ENCODE data around the gene ANKS1B.

Gene ANKS1B

GRCh38 chr12:99439399-99439798, 545.3 kb downstream of the ANKS1B start:
- DNase-seq: no peak

GRCh38 chr12:99436584-99436983, 548.2 kb downstream of the ANKS1B start:
- DNase-seq: no peak

- no peak for DNase-seq
Observed at GRCh38 chr12:99435095-99435791, 549.5 kb downstream of the ANKS1B start.

- no peak for DNase-seq
Observed at GRCh38 chr12:99433155-99433554, 551.6 kb downstream of the ANKS1B start.

- no peak for DNase-seq
Observed at GRCh38 chr12:99431203-99431602, 553.5 kb downstream of the ANKS1B start.

GRCh38 chr12:99427104-99427503, 557.6 kb downstream of the ANKS1B start:
- no peak for DNase-seq

GRCh38 chr12:99418379-99418778, 566.4 kb downstream of the ANKS1B start:
- DNase-seq: no peak

GRCh38 chr12:99413751-99414150, 571.0 kb downstream of the ANKS1B start:
- DNase-seq: no peak

- no peak for DNase-seq
Observed at GRCh38 chr12:99393763-99394162, 591.0 kb downstream of the ANKS1B start.

- no peak for DNase-seq
Observed at GRCh38 chr12:99392091-99392850, 592.5 kb downstream of the ANKS1B start.

GRCh38 chr12:99390707-99391106, 594.0 kb downstream of the ANKS1B start:
- no peak for DNase-seq

GRCh38 chr12:99389751-99390150, 595.0 kb downstream of the ANKS1B start:
- DNase-seq: no peak

GRCh38 chr12:99388671-99389195, 596.0 kb downstream of the ANKS1B start:
- no peak for DNase-seq

- no peak for DNase-seq
Observed at GRCh38 chr12:99387661-99388060, 597.1 kb downstream of the ANKS1B start.

- no peak for DNase-seq
Observed at GRCh38 chr12:99386907-99387306, 597.8 kb downstream of the ANKS1B start.

GRCh38 chr12:99383258-99383657, 601.5 kb downstream of the ANKS1B start:
- DNase-seq: no peak

GRCh38 chr12:99381992-99382391, 602.7 kb downstream of the ANKS1B start:
- DNase-seq: no peak

GRCh38 chr12:99380701-99381100, 604.0 kb downstream of the ANKS1B start:
- no peak for DNase-seq

GRCh38 chr12:99374023-99374422, 610.7 kb downstream of the ANKS1B start:
- DNase-seq: no peak

- DNase-seq: no peak
Observed at GRCh38 chr12:99372257-99372920, 612.3 kb downstream of the ANKS1B start.

- no peak for DNase-seq
Observed at GRCh38 chr12:99370421-99371138, 614.2 kb downstream of the ANKS1B start.

- no peak for DNase-seq
Observed at GRCh38 chr12:99367181-99367580, 617.6 kb downstream of the ANKS1B start.

GRCh38 chr12:99352269-99352668, 632.5 kb downstream of the ANKS1B start:
- DNase-seq: no peak

Data from inflammatory macrophage (primary cell).